WTC11 (cell line): Measurements from ENCODE around the gene GLYR1. TPM values are rescaled to one million over a fixed set of nuclear protein-coding genes. Genes with fewer than 3 reads are reported as not detected.
A peak's percentile ranks its signal among the peaks of the same experiment; 100 is the strongest.

ENCODE experiments used
- AR ChIP-seq: fragments of 250-450 bp; sonication (Bioruptor Pico); IDR thresholded peaks from 2 replicates; pipeline ENCODE4 v1.9.0; 2021; ENCODE audit warnings: mild to moderate bottlenecking
- CBFB ChIP-seq: sonication (generic); formaldehyde crosslinking; IDR thresholded peaks from 2 replicates; pipeline ENCODE4 v1.8.1; 2022; ENCODE audit warnings: mild to moderate bottlenecking, low read depth, missing genetic modification reagents
- E2F4 ChIP-seq: sonication (generic); formaldehyde crosslinking; IDR thresholded peaks from 2 replicates; pipeline ENCODE4 v1.8.1; 2022; ENCODE audit warnings: low read depth, mild to moderate bottlenecking, moderate library complexity, missing genetic modification reagents, borderline replicate concordance
- ESRRA ChIP-seq: sonication (generic); formaldehyde crosslinking; IDR thresholded peaks from 2 replicates; pipeline ENCODE4 v1.8.1; 2022; ENCODE audit warnings: mild to moderate bottlenecking, missing genetic modification reagents, borderline replicate concordance
- FOXK1 ChIP-seq: sonication (generic); formaldehyde crosslinking; IDR thresholded peaks from 2 replicates; pipeline ENCODE4 v1.8.0; 2022; ENCODE audit warnings: mild to moderate bottlenecking, moderate library complexity, missing genetic modification reagents
- GABPB1 ChIP-seq: sonication (generic); formaldehyde crosslinking; IDR thresholded peaks from 2 replicates; pipeline ENCODE4 v1.8.1; 2023; ENCODE audit warnings: mild to moderate bottlenecking, missing genetic modification reagents
- GTF2I ChIP-seq: fragments of 250-450 bp; sonication (Bioruptor Pico); conservative IDR thresholded peaks from 2 replicates; pipeline ENCODE4 v1.4.0; 2021; ENCODE audit warnings: mild to moderate bottlenecking
- MXD4 ChIP-seq: fragments of 250-450 bp; sonication (Bioruptor Pico); IDR thresholded peaks from 2 replicates; pipeline ENCODE4 v1.8.0; 2021; ENCODE audit warnings: mild to moderate bottlenecking, moderate library complexity, borderline replicate concordance
- NFATC4 ChIP-seq: fragments of 250-450 bp; sonication (Bioruptor Pico); IDR thresholded peaks from 2 replicates; pipeline ENCODE4 v1.9.0; 2021; ENCODE audit warnings: mild to moderate bottlenecking
- NFE2L1 ChIP-seq: sonication (generic); formaldehyde crosslinking; IDR thresholded peaks from 2 replicates; pipeline ENCODE4 v1.8.1; 2023; ENCODE audit warnings: missing genetic modification reagents
- NFYB ChIP-seq: sonication (generic); formaldehyde crosslinking; conservative IDR thresholded peaks from 2 replicates; pipeline ENCODE4 v1.8.0; 2022; ENCODE audit warnings: low read depth, missing genetic modification reagents
- NR2C2 ChIP-seq: sonication (generic); formaldehyde crosslinking; IDR thresholded peaks from 2 replicates; pipeline ENCODE4 v1.8.0; 2022; ENCODE audit warnings: mild to moderate bottlenecking, missing genetic modification reagents
- NR3C1 ChIP-seq: sonication (generic); formaldehyde crosslinking; conservative IDR thresholded peaks from 2 replicates; pipeline ENCODE4 v1.8.1; 2023; ENCODE audit warnings: low read depth, mild to moderate bottlenecking, missing genetic modification reagents
- OVOL2 ChIP-seq: fragments of 250-450 bp; sonication (Bioruptor Pico); IDR thresholded peaks from 2 replicates; pipeline ENCODE4 v1.9.0; 2021; ENCODE audit warnings: mild to moderate bottlenecking, borderline replicate concordance
- TCF7 ChIP-seq: sonication (generic); formaldehyde crosslinking; IDR thresholded peaks from 2 replicates; pipeline ENCODE4 v1.8.0; 2022; ENCODE audit warnings: mild to moderate bottlenecking, low read depth, missing genetic modification reagents, moderate library complexity
- TEAD1 ChIP-seq: sonication (generic); formaldehyde crosslinking; IDR thresholded peaks from 2 replicates; pipeline ENCODE4 v1.8.0; 2022; ENCODE audit warnings: mild to moderate bottlenecking, missing genetic modification reagents
- USF1 ChIP-seq: sonication (generic); formaldehyde crosslinking; IDR thresholded peaks from 2 replicates; pipeline ENCODE4 v1.8.0; 2022; ENCODE audit warnings: mild to moderate bottlenecking, missing genetic modification reagents
- ZNF138 ChIP-seq: sonication (generic); formaldehyde crosslinking; conservative IDR thresholded peaks from 2 replicates; pipeline ENCODE4 v1.8.1; 2022; ENCODE audit warnings: mild to moderate bottlenecking, moderate library complexity, missing genetic modification reagents
- ZNF219 ChIP-seq: sonication (generic); formaldehyde crosslinking; IDR thresholded peaks from 2 replicates; pipeline ENCODE4 v1.8.0; 2023; ENCODE audit warnings: missing genetic modification reagents, mild to moderate bottlenecking, borderline replicate concordance
- ZNF396 ChIP-seq: fragments of 250-450 bp; sonication (Bioruptor Pico); IDR thresholded peaks from 2 replicates; pipeline ENCODE4 v1.8.0; 2021; ENCODE audit warnings: mild to moderate bottlenecking, moderate library complexity, borderline replicate concordance
- total RNA-seq: library from RNA; stranded (reverse); gene quantifications from 3 replicates; pipeline ENCODE4 v1.2.3, GENCODE V29; 2021
- TF ChIP-seq, protein P1 (sequence below): sonication (generic); formaldehyde crosslinking; IDR thresholded peaks from 2 replicates; pipeline ENCODE4 v1.8.1; 2023; ENCODE audit warnings: mild to moderate bottlenecking, missing genetic modification reagents
- TF ChIP-seq, protein P2 (sequence below): sonication (generic); formaldehyde crosslinking; IDR thresholded peaks from 2 replicates; pipeline ENCODE4 v1.8.1; 2023; ENCODE audit warnings: mild to moderate bottlenecking, moderate library complexity, missing genetic modification reagents
- TF ChIP-seq, protein P3 (sequence below): sonication (generic); formaldehyde crosslinking; IDR thresholded peaks from 2 replicates; pipeline ENCODE4 v1.8.1; 2022; ENCODE audit warnings: mild to moderate bottlenecking, missing genetic modification reagents, moderate library complexity, borderline replicate concordance
- TF ChIP-seq, protein P4 (sequence below): fragments of 250-450 bp; sonication (Bioruptor Pico); IDR thresholded peaks from 2 replicates; pipeline ENCODE4 v1.8.0; 2021; ENCODE audit warnings: mild to moderate bottlenecking
- TF ChIP-seq, protein P5 (sequence below): sonication (generic); formaldehyde crosslinking; IDR thresholded peaks from 2 replicates; pipeline ENCODE4 v1.8.0; 2022; ENCODE audit warnings: mild to moderate bottlenecking, missing genetic modification reagents
- TF ChIP-seq, protein P6 (sequence below): sonication (generic); formaldehyde crosslinking; IDR thresholded peaks from 2 replicates; pipeline ENCODE4 v1.8.0; 2023; ENCODE audit warnings: missing genetic modification reagents

GLYR1 gene
- total RNA-seq, 1 experiment from 2014 or later = 103 TPM

GRCh38 chr16:4802659-4803287, 44.3 kb downstream of the GLYR1 start (continued):
- no peak for TF ChIP-seq AR
- TF ChIP-seq, protein P1, sequence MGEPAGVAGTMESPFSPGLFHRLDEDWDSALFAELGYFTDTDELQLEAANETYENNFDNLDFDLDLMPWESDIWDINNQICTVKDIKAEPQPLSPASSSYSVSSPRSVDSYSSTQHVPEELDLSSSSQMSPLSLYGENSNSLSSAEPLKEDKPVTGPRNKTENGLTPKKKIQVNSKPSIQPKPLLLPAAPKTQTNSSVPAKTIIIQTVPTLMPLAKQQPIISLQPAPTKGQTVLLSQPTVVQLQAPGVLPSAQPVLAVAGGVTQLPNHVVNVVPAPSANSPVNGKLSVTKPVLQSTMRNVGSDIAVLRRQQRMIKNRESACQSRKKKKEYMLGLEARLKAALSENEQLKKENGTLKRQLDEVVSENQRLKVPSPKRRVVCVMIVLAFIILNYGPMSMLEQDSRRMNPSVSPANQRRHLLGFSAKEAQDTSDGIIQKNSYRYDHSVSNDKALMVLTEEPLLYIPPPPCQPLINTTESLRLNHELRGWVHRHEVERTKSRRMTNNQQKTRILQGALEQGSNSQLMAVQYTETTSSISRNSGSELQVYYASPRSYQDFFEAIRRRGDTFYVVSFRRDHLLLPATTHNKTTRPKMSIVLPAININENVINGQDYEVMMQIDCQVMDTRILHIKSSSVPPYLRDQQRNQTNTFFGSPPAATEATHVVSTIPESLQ (CRISPR knock-in tag) = no peak
- TF ChIP-seq NR2C2 (CRISPR knock-in tag) = no peak; the same call in 1 of the 2 replicates
- TF ChIP-seq GTF2I (CRISPR knock-in tag) = no peak
- TF ChIP-seq NFATC4 (CRISPR knock-in tag) = no peak
- TF ChIP-seq, protein P2, sequence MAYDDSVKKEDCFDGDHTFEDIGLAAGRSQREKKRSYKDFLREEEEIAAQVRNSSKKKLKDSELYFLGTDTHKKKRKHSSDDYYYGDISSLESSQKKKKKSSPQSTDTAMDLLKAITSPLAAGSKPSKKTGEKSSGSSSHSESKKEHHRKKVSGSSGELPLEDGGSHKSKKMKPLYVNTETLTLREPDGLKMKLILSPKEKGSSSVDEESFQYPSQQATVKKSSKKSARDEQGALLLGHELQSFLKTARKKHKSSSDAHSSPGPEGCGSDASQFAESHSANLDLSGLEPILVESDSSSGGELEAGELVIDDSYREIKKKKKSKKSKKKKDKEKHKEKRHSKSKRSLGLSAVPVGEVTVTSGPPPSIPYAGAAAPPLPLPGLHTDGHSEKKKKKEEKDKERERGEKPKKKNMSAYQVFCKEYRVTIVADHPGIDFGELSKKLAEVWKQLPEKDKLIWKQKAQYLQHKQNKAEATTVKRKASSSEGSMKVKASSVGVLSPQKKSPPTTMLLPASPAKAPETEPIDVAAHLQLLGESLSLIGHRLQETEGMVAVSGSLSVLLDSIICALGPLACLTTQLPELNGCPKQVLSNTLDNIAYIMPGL (CRISPR knock-in tag) = peak; percentile 40; the same call in 1 of the 2 replicates
- TF ChIP-seq, protein P3, sequence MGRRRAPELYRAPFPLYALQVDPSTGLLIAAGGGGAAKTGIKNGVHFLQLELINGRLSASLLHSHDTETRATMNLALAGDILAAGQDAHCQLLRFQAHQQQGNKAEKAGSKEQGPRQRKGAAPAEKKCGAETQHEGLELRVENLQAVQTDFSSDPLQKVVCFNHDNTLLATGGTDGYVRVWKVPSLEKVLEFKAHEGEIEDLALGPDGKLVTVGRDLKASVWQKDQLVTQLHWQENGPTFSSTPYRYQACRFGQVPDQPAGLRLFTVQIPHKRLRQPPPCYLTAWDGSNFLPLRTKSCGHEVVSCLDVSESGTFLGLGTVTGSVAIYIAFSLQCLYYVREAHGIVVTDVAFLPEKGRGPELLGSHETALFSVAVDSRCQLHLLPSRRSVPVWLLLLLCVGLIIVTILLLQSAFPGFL (CRISPR knock-in tag) = 0 out of 2 replicates have a peak, but pooled peaks have one; percentile 38
- no peak for TF ChIP-seq NR3C1 (CRISPR knock-in tag)
- no peak for TF ChIP-seq TCF7 (CRISPR knock-in tag)
- TF ChIP-seq E2F4 (CRISPR knock-in tag) = no peak
- no peak for TF ChIP-seq USF1
- no peak for TF ChIP-seq MXD4 (CRISPR knock-in tag)
- TF ChIP-seq OVOL2 (CRISPR knock-in tag) = no peak
- TF ChIP-seq CBFB (CRISPR knock-in tag) = no peak
- no peak for TF ChIP-seq ZNF138
- TF ChIP-seq NFE2L1 (CRISPR knock-in tag) = no peak
- TF ChIP-seq NFYB (CRISPR knock-in tag) = peak; percentile 93
- TF ChIP-seq, protein P4, sequence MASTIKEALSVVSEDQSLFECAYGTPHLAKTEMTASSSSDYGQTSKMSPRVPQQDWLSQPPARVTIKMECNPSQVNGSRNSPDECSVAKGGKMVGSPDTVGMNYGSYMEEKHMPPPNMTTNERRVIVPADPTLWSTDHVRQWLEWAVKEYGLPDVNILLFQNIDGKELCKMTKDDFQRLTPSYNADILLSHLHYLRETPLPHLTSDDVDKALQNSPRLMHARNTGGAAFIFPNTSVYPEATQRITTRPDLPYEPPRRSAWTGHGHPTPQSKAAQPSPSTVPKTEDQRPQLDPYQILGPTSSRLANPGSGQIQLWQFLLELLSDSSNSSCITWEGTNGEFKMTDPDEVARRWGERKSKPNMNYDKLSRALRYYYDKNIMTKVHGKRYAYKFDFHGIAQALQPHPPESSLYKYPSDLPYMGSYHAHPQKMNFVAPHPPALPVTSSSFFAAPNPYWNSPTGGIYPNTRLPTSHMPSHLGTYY (CRISPR knock-in tag) = no peak; the same call in 1 of the 2 replicates
- no peak for TF ChIP-seq ESRRA (CRISPR knock-in tag)
- TF ChIP-seq ZNF396 (CRISPR knock-in tag) = no peak
- no peak for TF ChIP-seq FOXK1
- TF ChIP-seq, protein P5, sequence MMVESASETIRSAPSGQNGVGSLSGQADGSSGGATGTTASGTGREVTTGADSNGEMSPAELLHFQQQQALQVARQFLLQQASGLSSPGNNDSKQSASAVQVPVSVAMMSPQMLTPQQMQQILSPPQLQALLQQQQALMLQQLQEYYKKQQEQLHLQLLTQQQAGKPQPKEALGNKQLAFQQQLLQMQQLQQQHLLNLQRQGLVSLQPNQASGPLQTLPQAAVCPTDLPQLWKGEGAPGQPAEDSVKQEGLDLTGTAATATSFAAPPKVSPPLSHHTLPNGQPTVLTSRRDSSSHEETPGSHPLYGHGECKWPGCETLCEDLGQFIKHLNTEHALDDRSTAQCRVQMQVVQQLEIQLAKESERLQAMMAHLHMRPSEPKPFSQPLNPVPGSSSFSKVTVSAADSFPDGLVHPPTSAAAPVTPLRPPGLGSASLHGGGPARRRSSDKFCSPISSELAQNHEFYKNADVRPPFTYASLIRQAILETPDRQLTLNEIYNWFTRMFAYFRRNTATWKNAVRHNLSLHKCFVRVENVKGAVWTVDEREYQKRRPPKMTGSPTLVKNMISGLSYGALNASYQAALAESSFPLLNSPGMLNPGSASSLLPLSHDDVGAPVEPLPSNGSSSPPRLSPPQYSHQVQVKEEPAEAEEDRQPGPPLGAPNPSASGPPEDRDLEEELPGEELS = no peak
- TF ChIP-seq ZNF219 (CRISPR knock-in tag) = no peak
- TF ChIP-seq GABPB1 (CRISPR knock-in tag) = no peak
- TF ChIP-seq, protein P6, sequence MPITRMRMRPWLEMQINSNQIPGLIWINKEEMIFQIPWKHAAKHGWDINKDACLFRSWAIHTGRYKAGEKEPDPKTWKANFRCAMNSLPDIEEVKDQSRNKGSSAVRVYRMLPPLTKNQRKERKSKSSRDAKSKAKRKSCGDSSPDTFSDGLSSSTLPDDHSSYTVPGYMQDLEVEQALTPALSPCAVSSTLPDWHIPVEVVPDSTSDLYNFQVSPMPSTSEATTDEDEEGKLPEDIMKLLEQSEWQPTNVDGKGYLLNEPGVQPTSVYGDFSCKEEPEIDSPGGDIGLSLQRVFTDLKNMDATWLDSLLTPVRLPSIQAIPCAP (CRISPR knock-in tag) = no peak
- no peak for TF ChIP-seq TEAD1 (CRISPR knock-in tag)
